Activated CD4-positive, alpha-beta T cell treated with anti-CD3 and anti-CD28 coated beads, Interleukin-2, amount 10 ng/mL, durations not matched to agents 24 days and 14 days (primary cell): ENCODE results near the gene TMOD4. TPM values are rescaled to one million over a fixed set of nuclear protein-coding genes. Genes with fewer than 3 reads are reported as not detected.

Source experiments
- DNase-seq: peaks from one replicate; pipeline ENCODE4 v3.0.0; 2022
- H3K27ac Mint-ChIP-seq: one replicate; pipeline ENCODE4 v1.8.0; 2022; ENCODE audit warnings: mild to moderate bottlenecking, mixed read lengths
- H3K27me3 Mint-ChIP-seq: one replicate; pipeline ENCODE4 v1.8.0; 2022; ENCODE audit warnings: mixed read lengths
- H3K36me3 Mint-ChIP-seq: one replicate; pipeline ENCODE4 v1.8.0; 2022; ENCODE audit warnings: low read depth, mild to moderate bottlenecking, mixed read lengths
- H3K4me1 Mint-ChIP-seq: one replicate; pipeline ENCODE4 v1.8.0; 2021; ENCODE audit warnings: mixed read lengths
- H3K4me3 Mint-ChIP-seq: one replicate; pipeline ENCODE4 v1.8.0; 2022; ENCODE audit warnings: mild to moderate bottlenecking, moderate library complexity, mixed read lengths
- H3K9me3 Mint-ChIP-seq: one replicate; pipeline ENCODE4 v1.8.0; 2021; ENCODE audit warnings: mixed read lengths
- intact Hi-C: fragments of 100-400 bp; cut with micrococcal nuclease; formaldehyde crosslinking; loops from one replicate; pipeline ENCODE4 v1.15.1; 2023
- total RNA-seq: library from RNA; stranded (reverse); gene quantifications from 2 replicates; pipeline ENCODE4 v1.2.3, GENCODE V29; 2022

TMOD4 gene
- total RNA-seq, 1 donor from 2014 or later, result 1.8 TPM

DNA sequence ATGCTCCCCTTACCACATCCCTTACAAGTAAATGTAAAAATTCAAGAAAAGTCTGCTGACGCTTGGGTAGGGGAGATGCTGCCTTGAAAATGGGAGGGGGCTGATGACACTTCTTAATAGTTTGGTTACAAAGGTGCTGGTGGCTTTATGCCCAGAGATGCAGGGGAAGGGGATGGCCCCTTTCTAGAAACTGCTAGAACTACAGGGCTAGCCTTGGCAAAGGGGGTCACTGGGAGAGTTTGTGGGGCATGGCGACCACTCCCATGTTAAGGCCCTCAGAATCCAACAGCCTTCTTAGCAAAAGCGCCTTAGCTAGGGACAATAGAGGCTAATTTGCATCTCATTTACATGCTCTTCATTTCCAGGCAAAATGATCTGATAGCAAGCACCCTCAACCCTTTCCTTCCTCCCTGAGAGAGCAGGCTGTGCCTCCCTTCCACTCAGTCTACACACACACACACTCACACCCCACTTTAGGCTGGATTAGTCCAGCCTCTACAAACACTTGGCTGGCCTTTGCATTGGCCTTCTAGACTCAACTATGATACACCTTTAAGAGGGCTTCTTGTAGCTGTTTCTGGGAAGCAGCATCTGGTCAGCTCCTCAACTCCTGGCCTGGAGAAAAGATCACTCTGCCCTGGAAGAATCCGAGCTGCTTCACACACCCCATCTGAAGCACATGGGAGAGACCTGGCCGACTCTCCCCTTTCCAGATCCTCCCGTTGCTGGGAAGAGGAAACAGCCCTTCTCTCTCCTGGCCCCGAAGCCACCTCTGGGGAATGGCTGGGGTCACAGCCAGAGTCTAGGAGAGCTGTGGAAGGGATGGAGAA is 31.1 kb downstream of the TMOD4 start:
- peaks cover 16% of the 10 kb centered on the region for H3K27me3 Mint-ChIP-seq
- DNase-seq, result peak; percentile 60
- no peaks in the 10 kb centered on the region for H3K36me3 Mint-ChIP-seq
- intact Hi-C loops, result no loop called here
- H3K9me3 Mint-ChIP-seq, result no peaks in the 10 kb centered on the region
- H3K4me3 Mint-ChIP-seq, result no peak overlapping the region
- H3K27ac Mint-ChIP-seq, result no peak overlapping the region
- peaks cover 14% of the 10 kb centered on the region for H3K4me1 Mint-ChIP-seq

DNA sequence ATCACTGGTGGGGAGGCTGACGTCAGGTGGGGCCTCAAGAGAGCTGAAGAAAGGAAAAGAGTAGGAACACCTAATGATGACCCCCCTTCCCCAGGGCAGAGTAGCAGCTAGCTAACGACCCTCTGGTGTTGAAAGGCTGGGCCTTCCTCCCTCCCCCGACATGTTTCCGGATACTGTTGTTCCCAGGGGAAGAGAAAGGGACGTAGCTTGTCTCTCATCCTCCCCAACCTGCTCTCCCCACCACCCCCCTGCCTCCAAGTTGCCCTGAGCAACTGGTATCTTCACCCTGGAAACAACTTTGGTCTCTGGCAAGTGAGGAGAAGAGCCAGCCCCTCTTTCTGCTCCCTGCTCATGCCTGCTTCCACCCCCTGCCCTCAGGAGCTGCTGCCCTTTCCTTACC is 31.8 kb downstream of the TMOD4 start:
- intact Hi-C loops, result no loop called here

DNA sequence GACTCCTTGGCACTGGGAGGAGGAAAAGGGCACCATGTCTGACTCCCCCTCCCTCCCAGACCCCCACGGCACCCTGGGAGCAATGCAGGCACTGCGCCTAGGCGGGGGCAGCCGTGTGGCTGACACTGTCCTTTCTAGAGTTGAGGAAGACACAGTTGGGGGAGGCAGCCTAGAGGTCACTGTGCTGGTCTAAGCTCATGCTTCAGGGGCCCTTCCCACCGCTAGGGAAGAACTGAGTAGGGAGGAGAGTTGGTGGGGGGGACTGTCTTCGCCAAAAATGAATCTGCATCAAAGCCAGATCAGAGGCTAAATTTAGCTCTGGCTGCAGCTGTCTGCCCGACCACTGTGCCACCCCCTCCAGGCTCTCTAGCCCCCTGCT is 32.7 kb downstream of the TMOD4 start:
- Mint-ChIP-seq H3K36me3 (no peaks in the 10 kb centered on the region), H3K27ac (no peak overlapping the region), H3K4me3 (no peak overlapping the region), H3K4me1 (peaks cover 14% of the 10 kb centered on the region), H3K9me3 (no peaks in the 10 kb centered on the region), H3K27me3 (peaks cover 13% of the 10 kb centered on the region)
- no peak for DNase-seq
- intact Hi-C loops, result no loop called here

More for the DNA sequence above, 31.8 kb downstream of the TMOD4 start:
- no peaks in the 10 kb centered on the region for H3K36me3 Mint-ChIP-seq
- DNase-seq, result no peak
- H3K27me3 Mint-ChIP-seq, result peaks cover 16% of the 10 kb centered on the region
- H3K4me1 Mint-ChIP-seq, result peaks cover 14% of the 10 kb centered on the region
- H3K9me3 Mint-ChIP-seq, result no peaks in the 10 kb centered on the region
- no peak overlapping the region for H3K27ac Mint-ChIP-seq
- H3K4me3 Mint-ChIP-seq, result no peak overlapping the region

DNA sequence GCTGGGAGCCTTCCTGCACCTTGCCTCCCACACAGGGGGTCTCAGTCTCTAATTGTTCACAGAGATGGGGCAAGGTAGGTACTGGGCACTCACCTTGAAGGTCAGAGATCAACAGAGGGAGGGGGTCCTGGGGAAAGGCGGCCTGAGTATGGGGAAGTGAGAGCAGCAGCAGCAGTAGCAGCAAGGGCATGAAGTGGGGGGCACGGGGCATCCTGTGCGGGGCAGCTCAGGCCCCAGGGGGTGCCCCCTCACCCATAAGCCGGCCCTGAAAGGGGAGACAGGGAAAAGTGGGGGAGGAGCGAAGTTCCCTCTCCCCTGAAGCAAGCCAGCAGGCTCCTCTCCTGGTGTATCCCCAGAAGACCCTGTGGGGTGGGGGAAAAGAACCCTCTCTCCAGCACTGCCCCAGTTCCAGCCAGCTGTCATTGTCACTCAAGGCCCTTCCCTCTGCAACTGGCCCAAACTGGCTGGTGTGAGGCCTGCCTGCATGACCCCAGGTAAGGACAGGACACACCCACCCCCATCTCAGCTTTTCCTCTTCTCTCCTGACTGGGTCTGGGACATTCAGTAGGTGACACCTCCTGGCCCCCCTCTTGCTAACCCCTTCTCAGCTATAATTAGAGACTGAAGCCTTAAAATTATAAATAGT is 33.2 kb downstream of the TMOD4 start:
- Mint-ChIP-seq H3K4me3 (no peak overlapping the region), H3K9me3 (no peaks in the 10 kb centered on the region), H3K36me3 (no peaks in the 10 kb centered on the region), H3K4me1 (peaks cover 12% of the 10 kb centered on the region), H3K27me3 (peaks cover 10% of the 10 kb centered on the region), H3K27ac (no peak overlapping the region)
- intact Hi-C loops, result no loop called here
- no peak for DNase-seq

DNA sequence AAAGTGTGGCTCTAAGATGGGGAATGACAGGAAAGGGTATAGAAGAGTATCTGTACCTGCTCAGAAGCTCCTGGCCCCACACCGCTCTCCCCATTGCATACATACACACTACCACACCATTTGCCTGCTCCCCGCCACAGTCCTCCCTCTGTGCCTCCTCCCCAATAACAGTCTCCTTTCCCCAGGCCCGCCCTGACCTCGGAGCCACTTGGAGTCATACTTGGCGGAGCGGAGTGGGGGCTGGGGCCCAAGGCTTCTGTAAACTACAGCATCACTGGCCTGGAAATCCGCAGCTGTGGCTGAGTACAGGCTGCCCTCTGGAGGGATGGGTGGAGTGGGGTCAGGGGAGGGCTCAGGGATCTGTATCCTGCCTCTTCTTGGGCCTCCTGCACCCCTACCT is 38.0 kb downstream of the TMOD4 start:
- Mint-ChIP-seq H3K27me3 (no peaks in the 10 kb centered on the region), H3K36me3 (no peaks in the 10 kb centered on the region)

DNA sequence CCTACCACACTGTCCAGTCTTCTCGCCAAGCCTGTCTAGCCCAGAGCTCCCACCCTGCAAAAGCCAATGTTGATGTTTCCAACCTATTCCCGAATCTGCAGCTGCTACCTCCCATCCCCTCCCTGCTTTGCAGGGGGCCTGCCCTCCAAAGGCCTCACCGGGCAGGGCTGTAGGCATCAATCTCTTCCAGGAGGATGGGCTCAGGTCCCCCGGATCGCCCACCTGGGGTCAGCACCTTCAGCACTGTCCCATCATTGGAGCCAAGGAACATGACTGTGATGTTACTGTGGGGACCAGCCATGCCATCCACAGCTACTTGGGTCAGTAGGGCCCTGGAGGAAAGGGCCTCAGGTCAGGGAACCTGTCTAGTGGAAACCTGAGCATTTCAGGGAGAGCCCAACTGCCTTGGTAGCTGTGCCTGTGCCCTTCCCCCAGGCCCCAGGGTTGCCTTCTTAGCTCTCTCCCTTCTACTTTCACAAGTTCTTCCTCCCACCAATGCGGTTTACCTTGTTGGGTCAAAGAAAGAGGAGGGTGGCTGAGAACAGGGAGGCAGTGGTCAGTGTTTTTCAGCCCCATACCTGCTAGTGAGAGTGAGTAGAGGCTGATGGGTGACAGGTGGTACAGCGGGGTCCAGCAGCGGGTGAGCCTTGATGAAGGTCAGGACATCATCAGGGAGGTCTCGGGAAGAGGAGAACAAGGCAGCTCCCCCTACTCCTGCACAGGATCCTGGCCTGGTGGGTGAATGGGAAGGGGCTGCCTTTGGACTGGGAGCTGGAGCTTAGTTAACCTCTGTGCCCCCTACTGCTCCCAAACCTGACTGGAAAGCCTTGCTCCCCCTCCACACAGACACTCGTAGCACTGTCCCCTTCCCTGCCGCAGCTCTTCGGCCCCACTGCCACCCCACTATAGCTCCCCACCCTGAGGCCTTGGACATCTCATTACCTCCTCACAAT is 40.1 kb downstream of the TMOD4 start:
- peak; percentile 59 for DNase-seq
- Mint-ChIP-seq H3K9me3 (no peaks in the 10 kb centered on the region), H3K36me3 (no peaks in the 10 kb centered on the region), H3K27ac (no peak overlapping the region), H3K4me3 (no peak overlapping the region), H3K4me1 (peaks cover 6% of the 10 kb centered on the region), H3K27me3 (peaks cover 4% of the 10 kb centered on the region)
- intact Hi-C loops, result no loop called here

More for the DNA sequence above, 38.0 kb downstream of the TMOD4 start:
- no peaks in the 10 kb centered on the region for H3K9me3 Mint-ChIP-seq
- no peak overlapping the region for H3K27ac Mint-ChIP-seq
- no peak overlapping the region for H3K4me3 Mint-ChIP-seq
- no peak for DNase-seq
- H3K4me1 Mint-ChIP-seq, result no peaks in the 10 kb centered on the region
- intact Hi-C loops, result no loop called here

DNA sequence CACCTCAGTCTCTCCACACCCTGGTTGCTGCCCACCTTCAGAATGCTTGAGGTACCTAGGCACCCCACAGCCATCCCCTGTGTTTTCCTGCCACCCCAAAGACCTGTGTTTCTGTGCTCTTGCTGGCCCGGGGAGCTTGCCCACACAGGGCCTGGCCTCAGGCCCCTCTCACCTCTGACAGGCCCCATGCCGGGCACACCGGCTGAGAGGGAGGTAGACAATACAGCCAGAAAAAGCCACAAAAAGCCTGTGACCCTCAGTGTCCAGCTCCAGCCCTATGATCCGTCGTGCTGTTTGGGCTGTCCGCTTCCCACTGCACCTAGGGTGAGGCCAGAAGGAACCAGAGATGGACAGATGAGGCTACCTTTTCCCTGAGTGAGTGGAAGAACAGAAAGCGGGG is 40.8 kb downstream of the TMOD4 start:
- H3K27me3 Mint-ChIP-seq, result peaks cover 7% of the 10 kb centered on the region
- H3K36me3 Mint-ChIP-seq, result no peaks in the 10 kb centered on the region
- no peak overlapping the region for H3K4me3 Mint-ChIP-seq
- no peak overlapping the region for H3K27ac Mint-ChIP-seq
- no peak for DNase-seq
- intact Hi-C loops, result no loop called here
- H3K9me3 Mint-ChIP-seq, result no peaks in the 10 kb centered on the region
- peaks cover 6% of the 10 kb centered on the region for H3K4me1 Mint-ChIP-seq

DNA sequence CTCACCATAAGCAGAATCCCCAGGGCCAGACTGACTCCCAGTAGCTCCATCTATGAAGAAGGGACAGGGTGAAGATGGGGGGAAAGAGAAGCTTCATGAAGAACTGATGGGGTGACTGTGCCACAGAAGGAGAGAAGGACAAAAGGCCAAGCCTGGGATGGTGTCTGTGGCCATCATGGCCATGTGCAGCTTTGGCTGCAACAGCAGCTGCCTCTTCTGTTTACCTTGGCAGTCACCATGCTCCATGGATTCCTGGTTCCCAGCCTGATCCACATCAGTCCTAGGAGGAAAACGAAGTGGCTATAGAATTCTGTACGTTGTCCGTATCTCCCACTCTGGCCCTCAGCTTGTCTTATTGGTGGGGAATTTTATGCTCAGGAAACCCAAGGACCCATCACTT is 41.4 kb downstream of the TMOD4 start:
- DNase-seq, result no peak
- H3K4me3 Mint-ChIP-seq, result no peak overlapping the region
- intact Hi-C loops, result no loop called here
- H3K27me3 Mint-ChIP-seq, result peaks cover 7% of the 10 kb centered on the region
- H3K36me3 Mint-ChIP-seq, result no peaks in the 10 kb centered on the region
- peaks cover 6% of the 10 kb centered on the region for H3K4me1 Mint-ChIP-seq
- no peaks in the 10 kb centered on the region for H3K9me3 Mint-ChIP-seq
- H3K27ac Mint-ChIP-seq, result no peak overlapping the region

DNA sequence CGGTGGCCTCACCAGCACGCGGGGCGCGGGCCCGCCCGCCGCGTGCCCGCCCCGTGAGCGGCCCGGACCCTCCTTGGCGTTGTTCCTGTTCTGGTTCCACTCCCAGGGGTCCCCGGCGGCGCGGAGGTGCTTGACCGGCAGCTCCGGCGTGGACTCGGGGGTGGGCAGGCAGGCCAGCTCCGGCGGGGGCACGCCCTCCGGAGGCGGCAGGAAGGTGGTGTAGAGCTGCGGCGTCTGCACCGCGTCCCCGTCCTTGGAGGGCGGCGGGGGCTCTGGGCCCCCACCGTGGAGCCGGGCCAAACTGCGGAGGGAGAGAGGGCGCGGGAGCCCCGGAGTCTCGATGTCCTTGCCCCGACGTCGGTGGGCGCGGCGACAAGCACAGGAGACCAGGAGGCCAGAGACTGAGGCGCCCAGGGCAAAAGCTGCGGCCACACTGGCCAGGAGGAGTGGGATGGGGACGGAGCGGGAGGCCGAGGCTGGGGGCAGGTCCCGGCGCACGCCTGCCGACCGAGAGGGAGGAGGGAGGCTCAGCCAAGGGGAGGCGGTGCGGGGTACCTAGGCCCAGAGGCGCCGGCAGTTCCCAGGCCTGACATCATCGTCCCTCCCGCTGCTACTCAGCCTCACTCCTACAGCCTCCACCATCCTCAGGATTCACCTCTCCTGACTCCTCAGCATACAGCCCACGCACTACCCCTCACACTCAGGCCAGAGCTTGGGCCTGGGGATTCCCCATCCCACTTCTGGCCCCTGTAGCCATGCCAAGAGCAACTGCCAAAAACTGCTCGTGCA is 42.6 kb downstream of the TMOD4 start:
- Mint-ChIP-seq H3K27me3 (peaks cover 7% of the 10 kb centered on the region), H3K27ac (no peak overlapping the region), H3K4me1 (peaks cover 6% of the 10 kb centered on the region), H3K36me3 (peaks cover 2% of the 10 kb centered on the region), H3K9me3 (no peaks in the 10 kb centered on the region), H3K4me3 (no peak overlapping the region)
- intact Hi-C loops, result no loop called here
- DNase-seq, result no peak

DNA sequence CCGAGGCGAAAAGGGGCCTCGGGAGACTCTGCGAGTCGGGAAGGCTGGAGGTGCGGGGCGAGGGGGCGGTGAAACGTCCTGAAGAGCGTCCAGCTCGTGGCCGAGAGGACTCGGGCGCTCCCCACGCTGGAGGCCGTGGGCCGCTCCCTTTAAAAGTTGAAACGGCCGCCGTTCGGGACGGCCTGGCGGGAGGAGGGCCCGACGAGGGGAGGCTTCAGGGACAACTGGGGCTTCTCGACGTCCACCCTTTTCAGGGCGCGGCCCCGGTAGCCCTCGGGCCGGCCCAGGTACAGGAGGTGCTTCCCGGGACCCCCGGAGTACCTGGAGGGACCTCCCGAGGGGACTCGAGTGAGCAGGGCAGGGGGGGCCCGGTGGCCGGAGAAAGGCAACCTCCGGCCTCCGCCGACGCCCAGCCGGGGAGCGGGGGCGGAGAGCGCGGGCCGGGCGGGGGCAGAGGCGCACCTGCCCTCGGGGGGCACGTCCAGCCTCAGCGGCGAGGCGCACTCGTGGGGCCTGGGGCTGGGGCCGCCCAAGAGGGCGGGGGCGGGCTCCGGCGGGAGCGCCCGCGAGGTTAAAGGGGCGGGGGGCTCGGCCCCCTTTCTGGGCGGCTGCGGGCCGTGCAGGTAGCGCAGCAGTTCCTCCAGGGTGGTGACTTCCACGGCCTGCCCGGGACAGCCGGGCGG is 43.3 kb downstream of the TMOD4 start:
- Mint-ChIP-seq H3K4me3 (no peak overlapping the region), H3K27ac (no peak overlapping the region), H3K9me3 (no peaks in the 10 kb centered on the region), H3K4me1 (peaks cover 6% of the 10 kb centered on the region), H3K27me3 (peaks cover 7% of the 10 kb centered on the region), H3K36me3 (peaks cover 2% of the 10 kb centered on the region)
- intact Hi-C loops, result no loop called here
- DNase-seq, result no peak

DNA sequence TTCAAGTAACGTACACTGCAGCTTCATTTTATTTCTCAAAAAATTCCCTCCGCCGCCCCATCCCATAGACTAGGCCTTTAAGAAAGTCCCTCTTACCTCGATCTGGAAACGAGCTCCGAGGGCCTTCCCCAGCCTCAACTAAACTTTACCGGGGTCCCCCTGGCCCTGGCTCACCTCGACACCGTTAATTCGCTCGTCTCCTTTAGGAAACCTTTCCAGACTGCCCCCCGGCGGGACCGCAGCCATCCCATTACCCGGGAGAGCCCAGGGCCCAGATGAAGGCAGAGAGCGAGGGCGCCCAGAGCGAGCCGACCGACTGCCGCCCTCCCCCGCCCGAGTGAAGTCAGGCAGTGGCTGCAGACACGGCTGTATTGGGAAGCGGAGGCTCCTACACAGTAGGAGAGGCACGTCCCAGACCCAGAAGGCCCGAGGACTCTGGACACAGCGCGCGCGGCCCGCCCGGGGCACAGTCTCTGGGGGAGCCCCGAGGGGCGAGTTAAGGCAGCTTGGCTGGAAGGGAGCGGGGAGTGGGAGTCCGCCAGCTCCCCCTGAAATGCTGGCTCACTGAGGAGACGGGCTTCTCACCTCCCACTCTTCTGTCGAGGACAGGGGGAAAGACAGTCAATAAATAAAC is 44.0 kb downstream of the TMOD4 start:
- intact Hi-C loops, result loop anchor here (2.0 kb wide), 2 partner anchors 15 to 25 kb away; partner anchors contain the start of genes SEMA6C and TNFAIP8L2
- H3K4me1 Mint-ChIP-seq, result peaks cover 6% of the 10 kb centered on the region
- H3K4me3 Mint-ChIP-seq, result peak overlapping the region; percentile 70
- no peaks in the 10 kb centered on the region for H3K9me3 Mint-ChIP-seq
- peaks cover 7% of the 10 kb centered on the region for H3K27me3 Mint-ChIP-seq
- peaks cover 2% of the 10 kb centered on the region for H3K36me3 Mint-ChIP-seq
- peak overlapping the region; percentile 40 for H3K27ac Mint-ChIP-seq
- no peak for DNase-seq

DNA sequence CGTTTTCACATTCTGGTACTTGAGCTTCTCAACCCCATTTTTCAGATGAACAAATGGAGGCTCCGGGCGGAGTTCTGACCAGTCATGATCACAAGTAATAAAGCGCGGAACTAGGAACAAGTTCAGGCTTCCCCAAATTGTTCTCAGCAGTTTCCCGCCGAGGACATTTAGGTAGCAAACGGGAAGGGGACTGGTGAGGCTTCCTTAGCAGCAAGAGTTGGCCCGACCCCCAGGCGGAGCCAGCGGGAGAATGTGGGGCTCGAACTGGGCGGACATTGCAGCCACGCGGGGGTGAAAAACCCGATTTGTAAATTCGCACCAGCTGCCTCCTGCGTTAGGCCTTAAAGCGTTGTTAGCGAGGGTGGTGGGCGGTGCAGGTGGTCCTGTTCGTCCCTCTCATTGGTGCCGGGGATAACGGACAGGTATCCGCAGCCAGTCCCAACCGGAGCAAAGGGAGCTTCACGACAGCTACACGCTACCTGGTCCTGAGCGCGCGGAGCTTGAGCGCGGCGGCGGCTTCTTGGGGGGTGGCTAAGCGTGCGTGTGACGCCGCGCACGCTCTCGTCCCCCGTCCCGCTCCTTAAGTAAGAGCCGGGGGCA is 44.7 kb downstream of the TMOD4 start:
- peak overlapping the region; percentile 70 for H3K4me3 Mint-ChIP-seq
- H3K36me3 Mint-ChIP-seq, result peaks cover 2% of the 10 kb centered on the region
- peaks cover 7% of the 10 kb centered on the region for H3K27me3 Mint-ChIP-seq
- H3K9me3 Mint-ChIP-seq, result no peaks in the 10 kb centered on the region
- peak overlapping the region; percentile 49 for H3K27ac Mint-ChIP-seq
- DNase-seq, result peak; percentile 91
- peaks cover 6% of the 10 kb centered on the region for H3K4me1 Mint-ChIP-seq
- intact Hi-C loops, result loop anchor here (2.0 kb wide), 2 partner anchors 16 to 26 kb away; partner anchors contain the start of genes SEMA6C and TNFAIP8L2
